Globus pallidus (tissue), 1 donor: Measurements from ENCODE around the gene C4orf46.
A peak's percentile ranks its signal among the peaks of the same experiment; 100 is the strongest.
"Not testable (repeated sequence)": the region's sequence is repeated elsewhere in the genome, so short reads cannot be mapped to it uniquely, and the experiment has no call there.

Experiments used
- DNase-seq: peaks from one replicate; pipeline ENCODE4 v3.0.0-alpha.2; 2015; ENCODE audit warnings: low spot score

The C4orf46 gene

DNA sequence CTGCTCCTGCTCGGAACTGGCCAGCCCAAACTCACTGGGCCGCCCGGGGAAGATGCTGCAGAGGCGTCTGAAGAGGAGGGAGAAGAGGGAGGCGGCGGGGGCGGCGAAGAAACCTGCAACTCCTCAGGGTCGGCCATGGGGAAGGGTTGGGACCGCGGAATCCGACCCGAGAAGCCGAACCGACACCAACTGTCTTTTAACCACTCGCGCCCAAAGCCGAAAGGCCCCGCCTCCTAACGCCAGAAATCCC, at the start of gene C4orf46:
Gene C4orf46, minus strand, starts transcription at position 223 of the 250 bp plus-strand sequence. Its CDS starts 86 bp downstream, at position 137.
- no peak for DNase-seq

DNA sequence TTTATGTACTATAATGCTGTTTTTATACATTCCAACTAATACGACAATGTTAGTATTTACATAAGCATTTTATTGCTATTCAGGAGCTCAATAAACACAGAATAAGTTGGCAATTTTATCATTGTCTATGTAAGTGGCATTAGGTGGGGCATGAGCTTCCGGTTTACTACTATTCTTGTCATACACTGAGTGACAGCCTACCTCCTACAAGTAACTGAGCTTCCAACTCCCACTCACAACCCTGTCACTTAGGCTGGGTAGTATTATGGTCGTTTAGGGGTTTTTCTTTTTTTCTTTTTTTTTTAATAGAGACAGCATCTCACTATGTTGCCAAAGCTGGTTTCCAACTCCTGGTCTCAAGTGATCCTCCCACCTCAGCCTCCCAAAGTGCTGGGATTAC, 44.1 kb upstream of the C4orf46 start:
- DNase-seq: no peak

GRCh38 chr4:158714937-158715336, 43.2 kb upstream of the C4orf46 start:
- DNase-seq: no peak

- not testable (repeated sequence) for DNase-seq
Measured at GRCh38 chr4:158712622-158713021, 40.9 kb upstream of the C4orf46 start.

GRCh38 chr4:158710814-158711213, 39.1 kb upstream of the C4orf46 start:
- DNase-seq: no peak

- no peak for DNase-seq
Measured at GRCh38 chr4:158704274-158704673, 32.6 kb upstream of the C4orf46 start.

DNA sequence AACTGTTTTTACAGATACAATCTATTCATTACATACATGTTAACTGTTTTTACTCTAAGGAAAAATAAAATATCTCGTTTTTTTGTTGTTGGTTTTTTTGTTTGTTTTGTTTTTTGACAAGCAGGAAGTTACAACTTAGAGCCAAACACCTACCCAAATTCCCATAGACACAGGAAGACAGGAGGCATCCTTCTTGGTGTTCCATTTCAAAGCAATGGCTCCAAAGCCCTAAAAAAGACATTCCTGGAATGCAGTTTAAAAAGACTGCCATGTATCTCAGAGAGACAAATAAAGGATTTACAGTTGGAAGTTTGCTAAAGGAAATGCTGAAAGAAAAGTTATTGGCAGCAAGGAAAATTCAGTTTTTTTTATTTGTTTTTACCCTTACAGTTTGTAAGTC, 17.1 kb upstream of the C4orf46 start:
- DNase-seq: no peak

- no peak for DNase-seq
Measured at GRCh38 chr4:158682066-158682465, 10.4 kb upstream of the C4orf46 start.

- no peak for DNase-seq
Measured at GRCh38 chr4:158681629-158682028, 9.9 kb upstream of the C4orf46 start.

- no peak for DNase-seq
Measured at GRCh38 chr4:158678767-158679166, 7.1 kb upstream of the C4orf46 start.

- no peak for DNase-seq
Measured at GRCh38 chr4:158676076-158676475, 4.4 kb upstream of the C4orf46 start.

GRCh38 chr4:158673633-158674032, 1.9 kb upstream of the C4orf46 start:
- no peak for DNase-seq

DNA sequence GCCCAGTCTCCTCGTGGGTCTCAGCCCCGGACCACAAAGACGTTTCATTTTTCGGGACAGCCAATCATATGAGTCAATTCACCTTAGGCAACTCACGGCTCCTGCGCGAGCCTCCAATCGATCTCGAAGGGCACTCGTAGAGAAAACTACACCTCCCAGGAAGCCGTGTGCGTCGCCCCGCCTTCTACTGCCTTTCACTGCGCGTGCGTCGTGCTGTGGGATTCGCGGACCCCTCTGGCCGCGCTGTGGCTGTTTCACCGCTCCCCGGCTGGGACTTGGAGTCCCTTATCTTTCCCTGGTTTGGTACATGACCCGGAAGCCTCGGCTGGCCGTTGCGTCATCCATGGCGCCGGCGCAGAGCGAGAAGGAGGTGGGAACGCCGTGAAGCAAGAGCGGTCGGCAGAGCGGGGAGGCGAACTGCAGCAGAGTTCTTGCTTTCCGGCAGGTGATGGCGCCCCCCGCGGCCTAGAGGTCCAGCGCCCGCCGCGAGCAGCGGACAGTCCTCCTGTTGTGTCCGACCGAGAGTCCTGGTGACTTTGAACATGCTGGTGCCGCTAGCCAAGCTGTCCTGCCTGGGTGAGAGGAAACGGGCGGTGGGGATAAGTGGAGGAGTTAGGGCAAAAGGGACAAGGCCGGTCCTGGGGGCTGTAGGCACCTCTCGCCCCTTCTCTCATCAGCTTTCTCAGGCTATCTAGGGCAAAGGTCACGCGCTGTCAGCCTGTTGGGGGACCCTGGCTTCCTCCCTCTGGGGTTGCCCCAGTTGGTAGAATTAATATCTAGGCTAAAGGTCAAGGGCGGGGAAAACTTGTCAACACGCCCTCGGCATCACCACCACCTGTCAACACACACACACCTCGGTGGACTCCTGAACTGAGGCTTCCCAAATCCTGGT, 474 bp upstream of the C4orf46 start, which contains the start of gene ETFDH:
Gene ETFDH, plus strand, starts transcription at position 382 of the 892 bp plus-strand sequence. Its CDS starts 161 bp downstream, at position 543.
- DNase-seq: peak; percentile 99

- DNase-seq: peak; percentile 80
Measured at GRCh38 chr4:158670975-158671664, 567 bp downstream of the C4orf46 start.

DNA sequence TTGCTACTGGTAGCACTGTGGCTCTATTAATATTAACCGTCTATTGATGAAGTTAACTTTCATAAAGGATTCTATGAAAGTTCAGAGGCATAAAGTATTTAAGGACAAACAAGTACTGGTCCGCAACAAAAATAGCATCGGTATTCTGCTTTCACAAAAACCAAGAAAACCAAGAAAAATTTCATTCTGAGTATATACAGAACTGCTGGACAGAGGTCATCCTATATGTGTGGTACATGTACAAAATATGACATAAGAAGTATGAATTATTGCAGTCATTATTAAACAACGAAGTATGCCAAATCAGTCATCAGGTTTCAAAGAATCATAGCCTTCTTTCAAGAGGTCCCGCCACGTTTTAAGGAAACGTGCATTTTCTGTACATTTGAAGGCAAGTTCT, 2.4 kb downstream of the C4orf46 start:
- DNase-seq: no peak

GRCh38 chr4:158667651-158668198, 4.0 kb downstream of the C4orf46 start:
- no peak for DNase-seq

- DNase-seq: no peak
Measured at GRCh38 chr4:158666892-158667291, 4.8 kb downstream of the C4orf46 start.

GRCh38 chr4:158664806-158665205, 6.9 kb downstream of the C4orf46 start:
- no peak for DNase-seq

DNA sequence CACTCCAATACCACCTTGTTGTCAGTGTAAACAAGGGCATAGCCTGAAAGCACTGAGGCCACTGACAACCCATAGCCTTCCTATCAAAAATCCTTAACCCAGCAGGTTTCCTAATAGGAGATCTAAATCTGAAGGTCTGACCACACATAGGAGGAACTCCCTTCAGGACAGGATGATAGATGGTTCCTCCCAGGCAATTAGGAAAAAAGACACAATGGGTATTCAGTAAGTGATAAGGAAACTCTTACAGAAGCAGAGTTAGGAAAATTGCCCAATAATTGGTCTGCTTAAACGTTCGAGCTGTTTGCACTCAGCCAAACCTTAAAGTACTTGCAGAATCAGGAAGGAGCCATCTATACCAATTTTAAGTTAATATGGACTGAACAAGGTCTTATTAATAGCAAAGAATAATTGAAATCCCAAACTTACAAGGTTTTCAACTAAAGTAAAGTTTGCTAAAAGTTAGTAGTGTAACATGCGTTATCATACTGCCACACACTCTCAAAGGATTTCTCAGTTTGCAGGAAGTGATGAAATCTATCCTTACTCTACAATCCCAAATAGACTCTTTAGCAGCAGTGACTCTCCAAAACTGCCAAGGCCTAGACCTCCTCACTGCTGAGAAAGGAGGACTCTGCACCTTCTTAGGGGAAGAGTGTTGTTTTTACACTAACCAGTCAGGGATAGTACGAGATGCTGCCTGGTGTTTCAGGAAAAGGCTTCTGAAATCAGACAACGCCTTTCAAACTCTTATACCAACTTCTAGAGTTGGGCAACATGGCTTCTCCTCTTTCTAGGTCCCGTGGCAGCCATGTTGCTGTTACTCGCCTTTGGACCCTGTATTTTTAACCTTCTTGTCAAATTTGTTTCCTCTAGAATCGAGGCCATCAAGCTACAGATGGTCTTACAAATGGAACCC, 7.7 kb downstream of the C4orf46 start:
- not testable (repeated sequence) for DNase-seq

GRCh38 chr4:158663255-158663654, 8.4 kb downstream of the C4orf46 start:
- DNase-seq: not testable (repeated sequence)

- no peak for DNase-seq
Measured at GRCh38 chr4:158657291-158657690, 14.4 kb downstream of the C4orf46 start.

- no peak for DNase-seq
Measured at GRCh38 chr4:158656439-158656838, 15.2 kb downstream of the C4orf46 start.
